ENCODE results near the gene SCMH1.

Gene SCMH1

GRCh38 chr1:41110286-41110685 is 131.8 kb downstream of the SCMH1 start:
- no peak overlapping the region for H3K4me3 ChIP-seq (ENCODE audit: low read length)
- TF ChIP-seq CTCF (conservative IDR thresholded peaks at IDR 0.05; ENCODE audit: low read length): no peak
- DNase-seq (ENCODE audit: low read depth): no peak

GRCh38 chr1:41109310-41110197 is 132.6 kb downstream of the SCMH1 start:
- DNase-seq (ENCODE audit: low read depth): peak; percentile 91
- TF ChIP-seq CTCF (conservative IDR thresholded peaks at IDR 0.05; ENCODE audit: low read length): no peak
- peak overlapping the region; percentile 18; the same call in 1 of the 2 replicates for H3K4me3 ChIP-seq (ENCODE audit: low read length)

GRCh38 chr1:41108696-41109275 is 133.3 kb downstream of the SCMH1 start:
- H3K4me3 ChIP-seq (ENCODE audit: low read length): no peak overlapping the region
- DNase-seq (ENCODE audit: low read depth): peak; percentile 45
- no peak for TF ChIP-seq CTCF (conservative IDR thresholded peaks at IDR 0.05; ENCODE audit: low read length)

- H3K4me3 ChIP-seq (ENCODE audit: low read length): no peak overlapping the region
- DNase-seq (ENCODE audit: low read depth): no peak
- no peak for TF ChIP-seq CTCF (conservative IDR thresholded peaks at IDR 0.05; ENCODE audit: low read length)
Measured at GRCh38 chr1:41103766-41104165, 138.3 kb downstream of the SCMH1 start.

- DNase-seq (ENCODE audit: low read depth): peak; percentile 21
Measured at GRCh38 chr1:41102653-41103052, 139.5 kb downstream of the SCMH1 start.

GRCh38 chr1:41101950-41102607 is 140.0 kb downstream of the SCMH1 start:
- TF ChIP-seq CTCF (conservative IDR thresholded peaks at IDR 0.05; ENCODE audit: low read length): no peak
- no peak overlapping the region for H3K4me3 ChIP-seq (ENCODE audit: low read length)
- peak; percentile 98 for DNase-seq (ENCODE audit: low read depth)

More at GRCh38 chr1:41102653-41103052, 139.5 kb downstream of the SCMH1 start:
- H3K4me3 ChIP-seq (ENCODE audit: low read length): no peak overlapping the region
- TF ChIP-seq CTCF (conservative IDR thresholded peaks at IDR 0.05; ENCODE audit: low read length): no peak

Measured in AG10803 (cell line).